GM12865 (cell line): Measurements from ENCODE around the gene ZNF444.

Experiments used
- DNase-seq: peaks from one replicate; pipeline ENCODE4 v3.0.0; 2010; ENCODE audit warnings: low read depth
- H3K4me3 ChIP-seq: 2 replicates; pipeline ENCODE4 v1.5.1; 2011; ENCODE audit warnings: mild to moderate bottlenecking, low read depth, low read length, control low read depth
- CTCF ChIP-seq: IDR thresholded peaks from 2 replicates; pipeline ENCODE4 v1.5.1; 2011; ENCODE audit warnings: low read length, control low read depth, low read depth, inconsistent platforms; ENCODE audit not compliant: insufficient read depth; ENCODE audit errors: missing control alignments

The ZNF444 gene

GRCh38 chr19:56125806-56126590 is 15.1 kb upstream of the ZNF444 start:
- H3K4me3 ChIP-seq: no peak overlapping the region
- TF ChIP-seq CTCF: no peak
- DNase-seq: no peak

- DNase-seq: no peak
- TF ChIP-seq CTCF: no peak
- no peak overlapping the region for H3K4me3 ChIP-seq
Observed at GRCh38 chr19:56126983-56127780, 13.9 kb upstream of the ZNF444 start.

- no peak overlapping the region for H3K4me3 ChIP-seq
- TF ChIP-seq CTCF: no peak
- no peak for DNase-seq
Observed at GRCh38 chr19:56130006-56130405, 11.1 kb upstream of the ZNF444 start.

GRCh38 chr19:56131651-56132050 is 9.4 kb upstream of the ZNF444 start:
- no peak for TF ChIP-seq CTCF
- DNase-seq: no peak
- no peak overlapping the region for H3K4me3 ChIP-seq

- TF ChIP-seq CTCF: no peak
- no peak for DNase-seq
- H3K4me3 ChIP-seq: no peak overlapping the region
Observed at GRCh38 chr19:56132316-56132822, 8.7 kb upstream of the ZNF444 start.

- DNase-seq: peak; percentile 56
- H3K4me3 ChIP-seq: no peak overlapping the region
- TF ChIP-seq CTCF: no peak
Observed at GRCh38 chr19:56133858-56134653, 7.0 kb upstream of the ZNF444 start.
